ENCODE data around the gene ENDOV. TPM values are rescaled to one million over a fixed set of nuclear protein-coding genes. Genes with fewer than 3 reads are reported as not detected.

The ENDOV gene
- total RNA-seq, 2 experiments from 2014 or later = 10.1 to 12.0 TPM

GRCh38 chr17:80456465-80457235 lies 41.7 kb downstream of the ENDOV start:
- no peak for TF ChIP-seq CTCF (IDR thresholded peaks at IDR 0.05)
- Mint-ChIP-seq H3K27me3 (peaks cover 36% of the 10 kb centered on the region), H3K36me3 (ENCODE audit: low read depth) (peaks cover 3% of the 10 kb centered on the region), H3K27ac (peak overlapping the region; percentile 94), H3K4me1 (ENCODE audit: low read depth) (peaks cover 15% of the 10 kb centered on the region), H3K9me3 (no peaks in the 10 kb centered on the region), H3K4me3 (peak overlapping the region; percentile 58)
- Histone ChIP-seq H3K4me1 (ENCODE audit: insufficient read depth, low read length) (peaks cover 17% of the 10 kb centered on the region), H3K27ac (ENCODE audit: low read depth in 1 of 2, low read length in 2 of 2) (no peak overlapping the region), H3K4me3 (ENCODE audit: low read length) (no peak overlapping the region), H3K9me3 (ENCODE audit: control insufficient read depth in 1 of 2, insufficient read depth in 1 of 2, low read length in 2 of 2) (peaks cover 0 to 5% of the 10 kb centered on the region in 2 experiments), H3K36me3 (ENCODE audit: insufficient read depth, low read length) (no peaks in the 10 kb centered on the region), H3K27me3 (ENCODE audit: control insufficient read depth in 1 of 2, insufficient read depth in 2 of 2, low read length in 2 of 2) (peaks cover 0 to 17% of the 10 kb centered on the region in 2 experiments)
- ATAC-seq (ENCODE audit: poor library complexity) (no peak), DNase-seq (no peak)
- CTCF ChIA-PET = no interaction called here
- intact Hi-C loops (cut with DNase I, micrococcal nuclease) = loop anchor here in 1 of 2 experiments (5.0 to 10.0 kb wide), 4 partner anchors 312 to 1058 kb away; partner anchors contain the start of genes ACTG1, BAIAP2, EIF4A3 and GAA
- POLR2A ChIA-PET = no interaction called here

- Histone ChIP-seq H3K27me3 (ENCODE audit: control insufficient read depth in 1 of 2, insufficient read depth in 2 of 2, low read length in 2 of 2) (peaks cover 0 to 17% of the 10 kb centered on the region in 2 experiments), H3K9me3 (ENCODE audit: control insufficient read depth in 1 of 2, insufficient read depth in 1 of 2, low read length in 2 of 2) (peaks cover 0 to 5% of the 10 kb centered on the region in 2 experiments), H3K27ac (ENCODE audit: low read depth in 1 of 2, low read length in 2 of 2) (no peak overlapping the region), H3K36me3 (ENCODE audit: insufficient read depth, low read length) (no peaks in the 10 kb centered on the region), H3K4me1 (ENCODE audit: insufficient read depth, low read length) (peaks cover 17% of the 10 kb centered on the region), H3K4me3 (ENCODE audit: low read length) (no peak overlapping the region)
- Mint-ChIP-seq H3K27me3 (peaks cover 36% of the 10 kb centered on the region), H3K9me3 (no peaks in the 10 kb centered on the region), H3K4me3 (peak overlapping the region; percentile 58), H3K4me1 (ENCODE audit: low read depth) (peaks cover 15% of the 10 kb centered on the region), H3K36me3 (ENCODE audit: low read depth) (peaks cover 3% of the 10 kb centered on the region), H3K27ac (peak overlapping the region; percentile 94)
- no peak for TF ChIP-seq CTCF (IDR thresholded peaks at IDR 0.05)
- intact Hi-C loops (cut with DNase I, micrococcal nuclease) = loop anchor here in 1 of 2 experiments (5.0 to 10.0 kb wide), 4 partner anchors 313 to 1057 kb away; partner anchors contain the start of genes ACTG1, BAIAP2, EIF4A3 and GAA
- ChIA-PET POLR2A (no interaction called here), CTCF (no interaction called here)
- DNase-seq (peak in 2 of 14 experiments; percentile 35 to 50), ATAC-seq (ENCODE audit: poor library complexity) (no peak)
Observed at GRCh38 chr17:80457236-80457856, 42.4 kb downstream of the ENDOV start.

- Mint-ChIP-seq H3K36me3 (ENCODE audit: low read depth) (peaks cover 3% of the 10 kb centered on the region), H3K27ac (no peak overlapping the region), H3K9me3 (no peaks in the 10 kb centered on the region), H3K4me3 (no peak overlapping the region), H3K27me3 (peaks cover 36% of the 10 kb centered on the region), H3K4me1 (ENCODE audit: low read depth) (peaks cover 15% of the 10 kb centered on the region)
- POLR2A ChIA-PET = no interaction called here
- Histone ChIP-seq H3K4me3 (ENCODE audit: low read length) (no peak overlapping the region), H3K27me3 (ENCODE audit: control insufficient read depth in 1 of 2, insufficient read depth in 2 of 2, low read length in 2 of 2) (peaks cover 0 to 17% of the 10 kb centered on the region in 2 experiments), H3K4me1 (ENCODE audit: insufficient read depth, low read length) (peaks cover 17% of the 10 kb centered on the region), H3K9me3 (ENCODE audit: control insufficient read depth in 1 of 2, insufficient read depth in 1 of 2, low read length in 2 of 2) (peaks cover 0 to 5% of the 10 kb centered on the region in 2 experiments), H3K27ac (ENCODE audit: low read depth in 1 of 2, low read length in 2 of 2) (no peak overlapping the region), H3K36me3 (ENCODE audit: insufficient read depth, low read length) (no peaks in the 10 kb centered on the region)
- intact Hi-C loops (cut with DNase I, micrococcal nuclease) = loop anchor here in 1 of 2 experiments (5.0 to 10.0 kb wide), 4 partner anchors 313 to 1057 kb away; partner anchors contain the start of genes ACTG1, BAIAP2, EIF4A3 and GAA
- CTCF ChIA-PET = no interaction called here
- TF ChIP-seq CTCF (IDR thresholded peaks at IDR 0.05) = no peak
- ATAC-seq (ENCODE audit: poor library complexity) (no peak), DNase-seq (no peak)
Observed at GRCh38 chr17:80458016-80458415, 43.0 kb downstream of the ENDOV start.

Data from CD4-positive, alpha-beta T cell (primary cell).